Measurements from ENCODE around the gene IL26.

- TF ChIP-seq, protein P1, sequence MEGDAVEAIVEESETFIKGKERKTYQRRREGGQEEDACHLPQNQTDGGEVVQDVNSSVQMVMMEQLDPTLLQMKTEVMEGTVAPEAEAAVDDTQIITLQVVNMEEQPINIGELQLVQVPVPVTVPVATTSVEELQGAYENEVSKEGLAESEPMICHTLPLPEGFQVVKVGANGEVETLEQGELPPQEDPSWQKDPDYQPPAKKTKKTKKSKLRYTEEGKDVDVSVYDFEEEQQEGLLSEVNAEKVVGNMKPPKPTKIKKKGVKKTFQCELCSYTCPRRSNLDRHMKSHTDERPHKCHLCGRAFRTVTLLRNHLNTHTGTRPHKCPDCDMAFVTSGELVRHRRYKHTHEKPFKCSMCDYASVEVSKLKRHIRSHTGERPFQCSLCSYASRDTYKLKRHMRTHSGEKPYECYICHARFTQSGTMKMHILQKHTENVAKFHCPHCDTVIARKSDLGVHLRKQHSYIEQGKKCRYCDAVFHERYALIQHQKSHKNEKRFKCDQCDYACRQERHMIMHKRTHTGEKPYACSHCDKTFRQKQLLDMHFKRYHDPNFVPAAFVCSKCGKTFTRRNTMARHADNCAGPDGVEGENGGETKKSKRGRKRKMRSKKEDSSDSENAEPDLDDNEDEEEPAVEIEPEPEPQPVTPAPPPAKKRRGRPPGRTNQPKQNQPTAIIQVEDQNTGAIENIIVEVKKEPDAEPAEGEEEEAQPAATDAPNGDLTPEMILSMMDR (IDR thresholded peaks at IDR 0.05; ENCODE audit: extremely low read depth in 1 of 2, insufficient read depth in 1 of 2, low read depth in 1 of 2, low read length in 2 of 2), result no peak
- no peak for TF ChIP-seq POLR2AphosphoS5 (IDR thresholded peaks at IDR 0.05; ENCODE audit: insufficient read depth, low read depth, low read length)
- TF ChIP-seq EZH2 (IDR thresholded peaks at IDR 0.05; ENCODE audit: borderline replicate concordance, low read depth, low read length, severe bottlenecking), result no peak
- no peak for TF ChIP-seq POLR2A (IDR thresholded peaks at IDR 0.05; ENCODE audit: low read depth, low read length)
- no peak for TF ChIP-seq JUN (IDR thresholded peaks at IDR 0.05; ENCODE audit: borderline replicate concordance, insufficient read depth, insufficient read length, low read depth)
- no peak for TF ChIP-seq MYC (IDR thresholded peaks at IDR 0.05; ENCODE audit: low read depth, low read length)
Observed at GRCh38 chr12:68234140-68234539, 8.5 kb upstream of the IL26 start.
